ENCODE results near the gene LSM5.

LSM5 gene

GRCh38 chr7:32522746-32523530 lies 32.8 kb upstream of the LSM5 start:
- TF ChIP-seq, protein P1, sequence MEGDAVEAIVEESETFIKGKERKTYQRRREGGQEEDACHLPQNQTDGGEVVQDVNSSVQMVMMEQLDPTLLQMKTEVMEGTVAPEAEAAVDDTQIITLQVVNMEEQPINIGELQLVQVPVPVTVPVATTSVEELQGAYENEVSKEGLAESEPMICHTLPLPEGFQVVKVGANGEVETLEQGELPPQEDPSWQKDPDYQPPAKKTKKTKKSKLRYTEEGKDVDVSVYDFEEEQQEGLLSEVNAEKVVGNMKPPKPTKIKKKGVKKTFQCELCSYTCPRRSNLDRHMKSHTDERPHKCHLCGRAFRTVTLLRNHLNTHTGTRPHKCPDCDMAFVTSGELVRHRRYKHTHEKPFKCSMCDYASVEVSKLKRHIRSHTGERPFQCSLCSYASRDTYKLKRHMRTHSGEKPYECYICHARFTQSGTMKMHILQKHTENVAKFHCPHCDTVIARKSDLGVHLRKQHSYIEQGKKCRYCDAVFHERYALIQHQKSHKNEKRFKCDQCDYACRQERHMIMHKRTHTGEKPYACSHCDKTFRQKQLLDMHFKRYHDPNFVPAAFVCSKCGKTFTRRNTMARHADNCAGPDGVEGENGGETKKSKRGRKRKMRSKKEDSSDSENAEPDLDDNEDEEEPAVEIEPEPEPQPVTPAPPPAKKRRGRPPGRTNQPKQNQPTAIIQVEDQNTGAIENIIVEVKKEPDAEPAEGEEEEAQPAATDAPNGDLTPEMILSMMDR (IDR thresholded peaks at IDR 0.05; ENCODE audit: control insufficient read depth, insufficient read depth, low read depth, low read length, missing control alignments) = no peak
- no peak for DNase-seq (ENCODE audit: low read depth)
- no peak overlapping the region for H3K4me3 ChIP-seq (ENCODE audit: control insufficient read depth, low read depth, low read length)

- no peak for DNase-seq (ENCODE audit: low read depth)
- H3K4me3 ChIP-seq (ENCODE audit: control insufficient read depth, low read depth, low read length) = no peak overlapping the region
- TF ChIP-seq, protein P1 (IDR thresholded peaks at IDR 0.05; ENCODE audit: control insufficient read depth, insufficient read depth, low read depth, low read length, missing control alignments) = no peak
These were observed 29.6 kb upstream of the LSM5 start for GRCh38 chr7:32519763-32520162.

DNA sequence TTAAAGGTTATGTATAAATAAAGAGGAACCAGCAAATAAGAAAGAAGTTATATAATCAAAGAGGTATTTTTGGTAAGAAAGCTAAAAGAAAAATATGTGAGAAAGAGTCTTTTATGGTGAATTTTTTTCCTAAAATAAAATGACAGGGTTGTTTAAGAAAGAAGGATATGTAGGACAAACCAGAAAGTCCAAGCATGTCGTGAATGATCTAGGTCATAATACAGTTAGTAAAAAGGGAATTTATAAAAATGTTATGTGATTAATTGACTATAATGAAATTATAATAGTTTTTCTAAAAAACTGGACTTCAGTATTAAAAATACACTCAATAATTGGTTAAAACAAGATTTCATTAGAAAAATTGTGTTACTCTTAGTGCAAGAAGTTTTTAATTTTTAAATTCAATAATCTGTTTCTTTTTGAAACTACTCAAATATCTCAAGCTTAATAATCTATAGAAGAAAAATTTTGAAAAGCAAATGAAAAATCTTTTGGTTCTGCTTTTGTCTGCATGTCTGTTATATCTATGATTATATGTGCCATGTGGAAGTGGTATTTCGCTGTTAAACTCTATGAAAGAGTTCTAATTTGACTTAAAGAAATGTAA lies 28.5 kb upstream of the LSM5 start:
- no peak overlapping the region for H3K4me3 ChIP-seq (ENCODE audit: control insufficient read depth, low read depth, low read length)
- TF ChIP-seq, protein P1 (IDR thresholded peaks at IDR 0.05; ENCODE audit: control insufficient read depth, insufficient read depth, low read depth, low read length, missing control alignments) = no peak
- DNase-seq (ENCODE audit: low read depth) = no peak

GRCh38 chr7:32516551-32517100 lies 26.4 kb upstream of the LSM5 start:
- H3K4me3 ChIP-seq (ENCODE audit: control insufficient read depth, low read depth, low read length) = no peak overlapping the region
- no peak for DNase-seq (ENCODE audit: low read depth)

DNA sequence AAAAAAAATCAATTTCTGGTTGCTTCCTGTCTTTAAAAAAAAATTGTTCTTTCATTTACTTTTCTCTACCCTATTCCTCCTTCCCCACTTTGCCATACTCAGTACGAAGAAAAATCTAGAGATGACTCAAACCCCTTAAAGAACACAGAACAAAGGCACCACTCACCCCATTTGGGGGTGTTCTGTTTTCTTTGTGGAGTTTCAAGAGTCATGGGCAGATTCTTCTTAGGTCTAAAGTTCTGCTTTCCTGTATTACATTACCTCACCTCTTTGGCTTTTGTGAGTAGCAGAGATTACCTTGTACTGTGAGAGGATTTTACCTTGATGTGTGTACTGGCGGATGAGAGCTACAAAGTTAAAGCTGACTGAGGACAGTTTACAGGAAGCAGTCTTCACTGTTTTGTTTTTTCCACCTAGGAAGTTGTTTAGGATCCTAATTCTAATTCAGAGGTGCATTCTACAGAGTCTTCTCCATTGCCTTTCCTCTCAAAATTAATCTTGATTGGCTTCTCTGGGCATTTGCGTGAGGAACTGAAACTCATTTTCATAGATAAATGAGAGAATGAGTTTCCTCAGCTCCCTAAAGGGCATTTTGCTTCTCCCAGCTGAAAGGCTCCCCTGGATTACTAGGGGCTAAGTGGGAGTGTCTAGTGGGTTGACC lies 25.8 kb upstream of the LSM5 start:
- TF ChIP-seq, protein P1 (IDR thresholded peaks at IDR 0.05; ENCODE audit: control insufficient read depth, insufficient read depth, low read depth, low read length, missing control alignments) = no peak
- no peak for DNase-seq (ENCODE audit: low read depth)
- H3K4me3 ChIP-seq (ENCODE audit: control insufficient read depth, low read depth, low read length) = no peak overlapping the region

More at GRCh38 chr7:32516551-32517100, 26.4 kb upstream of the LSM5 start:
- TF ChIP-seq, protein P1 (IDR thresholded peaks at IDR 0.05; ENCODE audit: control insufficient read depth, insufficient read depth, low read depth, low read length, missing control alignments) = no peak

DNA sequence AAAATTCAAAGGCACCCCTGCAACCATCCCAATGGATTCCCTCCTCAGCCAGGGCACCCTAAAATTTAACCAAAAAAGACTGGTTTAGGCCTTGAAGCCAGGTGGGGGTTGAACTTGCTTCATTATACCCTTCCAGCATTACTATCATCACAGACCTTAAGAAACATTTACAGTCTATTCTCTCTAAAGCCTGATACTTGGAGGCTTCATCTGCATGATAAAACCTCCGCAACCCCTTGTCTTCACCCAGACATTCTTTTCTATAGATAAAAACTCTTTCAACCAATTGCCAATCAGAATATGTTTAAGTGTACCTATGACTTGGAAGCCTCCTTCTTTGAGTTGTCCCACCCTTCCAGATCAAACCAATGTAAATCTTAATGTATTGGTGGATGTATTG lies 23.0 kb upstream of the LSM5 start:
- H3K4me3 ChIP-seq (ENCODE audit: control insufficient read depth, low read depth, low read length) = no peak overlapping the region
- TF ChIP-seq, protein P1 (IDR thresholded peaks at IDR 0.05; ENCODE audit: control insufficient read depth, insufficient read depth, low read depth, low read length, missing control alignments) = no peak
- DNase-seq (ENCODE audit: low read depth) = no peak
